ENCODE data around the gene VWA3B.

DNA sequence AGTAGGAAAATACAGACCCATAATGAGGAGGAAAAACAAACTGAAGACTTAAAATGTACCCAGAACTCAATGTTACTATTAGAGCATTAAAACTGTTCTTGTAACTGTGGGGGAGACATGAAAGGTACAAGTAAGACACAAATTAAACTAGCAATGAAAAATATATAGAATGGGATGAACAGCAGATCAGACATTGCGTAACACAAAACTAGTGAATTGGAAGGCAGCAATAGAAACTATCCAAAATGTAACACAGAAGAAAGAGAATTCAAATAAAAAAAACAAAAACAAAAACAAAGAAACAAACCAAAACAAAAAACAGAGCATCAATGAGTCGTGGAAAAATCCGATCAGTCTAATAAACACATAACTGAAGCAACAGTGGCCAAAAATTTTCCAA is 132.2 kb downstream of the VWA3B start:
- TF ChIP-seq, protein P1, sequence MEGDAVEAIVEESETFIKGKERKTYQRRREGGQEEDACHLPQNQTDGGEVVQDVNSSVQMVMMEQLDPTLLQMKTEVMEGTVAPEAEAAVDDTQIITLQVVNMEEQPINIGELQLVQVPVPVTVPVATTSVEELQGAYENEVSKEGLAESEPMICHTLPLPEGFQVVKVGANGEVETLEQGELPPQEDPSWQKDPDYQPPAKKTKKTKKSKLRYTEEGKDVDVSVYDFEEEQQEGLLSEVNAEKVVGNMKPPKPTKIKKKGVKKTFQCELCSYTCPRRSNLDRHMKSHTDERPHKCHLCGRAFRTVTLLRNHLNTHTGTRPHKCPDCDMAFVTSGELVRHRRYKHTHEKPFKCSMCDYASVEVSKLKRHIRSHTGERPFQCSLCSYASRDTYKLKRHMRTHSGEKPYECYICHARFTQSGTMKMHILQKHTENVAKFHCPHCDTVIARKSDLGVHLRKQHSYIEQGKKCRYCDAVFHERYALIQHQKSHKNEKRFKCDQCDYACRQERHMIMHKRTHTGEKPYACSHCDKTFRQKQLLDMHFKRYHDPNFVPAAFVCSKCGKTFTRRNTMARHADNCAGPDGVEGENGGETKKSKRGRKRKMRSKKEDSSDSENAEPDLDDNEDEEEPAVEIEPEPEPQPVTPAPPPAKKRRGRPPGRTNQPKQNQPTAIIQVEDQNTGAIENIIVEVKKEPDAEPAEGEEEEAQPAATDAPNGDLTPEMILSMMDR (conservative IDR thresholded peaks at IDR 0.05; ENCODE audit: low read depth, low read length) = no peak
- TF ChIP-seq EZH2 (IDR thresholded peaks at IDR 0.05; ENCODE audit: borderline replicate concordance, low read depth, low read length, poor library complexity, severe bottlenecking) = no peak

All from A673 (cell line).